Erythroblast (primary cell): ENCODE results near the gene G6PC1.
"Not testable (repeated sequence)": the region's sequence is repeated elsewhere in the genome, so short reads cannot be mapped to it uniquely, and the experiment has no call there.

ENCODE experiments used
- DNase-seq, 2 experiments: peaks; one replicate each; lab custom pipeline; 2025; lab: John Stamatoyannopoulos, UW
- GATA1 ChIP-seq: IDR thresholded peaks from 2 replicates; pipeline ENCODE4 v1.6.1; 2011; ENCODE audit warnings: low read depth, mild to moderate bottlenecking, control low read depth, low read length, moderate library complexity
- POLR2A ChIP-seq: IDR thresholded peaks from 2 replicates; pipeline ENCODE4 v1.6.1; 2011; ENCODE audit warnings: mild to moderate bottlenecking, low read length

G6PC1 gene

DNA sequence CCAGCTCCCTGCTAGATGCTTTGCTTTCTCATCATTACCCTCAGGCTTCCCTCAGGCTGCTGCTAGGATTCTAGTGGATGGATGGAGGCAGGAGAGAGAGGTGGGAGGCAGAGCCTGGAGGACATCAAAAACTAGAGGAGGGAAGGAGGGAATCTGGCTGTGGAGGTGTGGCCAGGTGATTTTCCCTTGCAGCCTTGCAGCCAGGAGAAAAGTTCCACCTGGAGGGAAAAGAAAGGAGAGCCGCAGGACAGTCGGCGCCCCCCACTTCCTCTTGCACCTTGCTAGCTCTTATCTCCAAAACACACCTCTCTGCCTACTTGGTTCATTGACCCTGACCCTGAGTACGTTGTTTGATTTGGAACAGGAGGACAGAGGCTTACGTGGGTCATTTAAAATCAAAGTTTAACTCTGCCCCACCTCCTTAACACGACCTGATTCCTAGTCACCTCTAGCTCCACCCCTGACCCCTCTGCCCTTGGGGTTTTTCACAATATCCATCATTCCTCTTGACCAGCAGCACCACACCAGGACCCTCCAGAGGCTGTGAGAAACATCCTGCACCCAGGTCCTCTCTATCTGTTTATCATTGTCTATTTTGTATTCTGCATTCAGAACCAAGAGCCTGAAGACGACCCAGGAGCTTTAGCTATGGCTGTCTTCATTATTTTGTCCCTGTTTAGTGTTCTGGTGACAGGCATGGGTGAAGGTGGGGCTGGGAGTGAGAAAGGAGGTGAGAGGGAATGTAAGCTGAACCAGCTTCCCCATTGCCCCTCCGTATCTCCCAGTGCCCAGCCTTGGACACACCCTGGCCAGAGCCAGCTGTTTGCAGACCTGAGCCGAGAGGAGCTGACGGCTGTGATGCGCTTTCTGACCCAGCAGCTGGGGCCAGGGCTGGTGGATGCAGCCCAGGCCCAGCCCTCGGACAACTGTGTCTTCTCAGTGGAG lies 33.7 kb upstream of the G6PC1 start:
- no peak for TF ChIP-seq GATA1
- TF ChIP-seq POLR2A = no peak
- no peak for DNase-seq

DNA sequence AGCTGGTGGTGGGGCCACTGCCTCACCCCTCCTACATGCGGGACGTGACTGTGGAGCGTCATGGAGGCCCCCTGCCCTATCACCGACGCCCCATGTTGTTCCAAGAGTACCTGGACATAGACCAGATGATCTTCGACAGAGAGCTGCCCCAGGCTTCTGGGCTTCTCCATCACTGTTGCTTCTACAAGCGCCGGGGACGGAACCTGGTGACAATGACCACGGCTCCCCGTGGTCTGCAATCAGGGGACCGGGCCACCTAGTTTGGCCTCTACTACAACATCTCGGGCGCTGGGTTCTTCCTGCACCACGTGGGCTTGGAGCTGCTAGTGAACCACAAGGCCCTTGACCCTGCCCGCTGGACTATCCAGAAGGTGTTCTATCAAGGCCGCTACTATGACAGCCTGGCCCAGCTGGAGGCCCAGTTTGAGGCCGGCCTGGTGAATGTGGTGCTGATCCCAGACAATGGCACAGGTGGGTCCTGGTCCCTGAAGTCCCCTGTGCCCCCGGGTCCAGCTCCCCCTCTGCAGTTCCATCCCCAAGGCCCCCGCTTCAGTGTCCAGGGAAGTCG lies 32.8 kb upstream of the G6PC1 start:
- not testable (repeated sequence) for DNase-seq

DNA sequence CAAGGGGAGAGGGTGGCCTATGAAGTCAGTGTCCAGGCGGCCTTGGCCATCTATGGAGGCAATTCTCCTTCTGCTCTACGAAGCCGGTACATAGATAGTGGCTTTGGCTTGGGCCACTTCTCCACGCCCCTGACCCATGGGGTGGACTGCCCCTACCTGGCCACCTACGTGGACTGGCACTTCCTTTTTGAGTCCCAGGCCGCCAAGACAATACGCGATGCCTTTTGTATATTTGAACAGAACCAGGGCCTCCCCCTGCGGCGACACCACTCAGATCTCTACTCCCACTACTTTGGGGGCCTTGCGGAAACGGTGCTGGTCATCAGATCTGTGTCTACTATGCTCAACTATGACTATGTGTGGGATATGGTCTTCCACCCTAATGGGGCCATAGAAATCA lies 32.3 kb upstream of the G6PC1 start:
- TF ChIP-seq GATA1 (no peak), POLR2A (no peak)
- DNase-seq = no peak

DNA sequence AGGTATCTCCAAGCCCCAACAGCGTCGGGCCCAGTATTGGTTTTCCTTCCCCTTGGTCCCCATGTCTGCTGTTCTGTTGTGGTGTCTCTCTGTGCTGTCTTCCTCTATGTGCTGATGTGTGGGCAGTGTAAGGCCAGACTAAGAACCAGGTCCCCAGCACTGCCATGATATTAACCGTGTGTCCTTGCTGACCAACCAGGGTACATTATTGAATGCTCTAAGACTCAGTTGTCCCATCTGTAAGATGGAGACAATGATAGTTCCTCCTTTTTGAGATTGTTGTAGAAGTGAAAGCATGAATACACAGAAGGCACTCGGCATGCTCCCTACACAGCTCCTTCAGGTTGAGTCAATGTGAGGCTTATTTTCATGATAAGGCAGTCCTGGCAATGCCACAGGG lies 29.0 kb upstream of the G6PC1 start:
- TF ChIP-seq GATA1 = no peak
- TF ChIP-seq POLR2A = no peak
- DNase-seq = no peak

DNA sequence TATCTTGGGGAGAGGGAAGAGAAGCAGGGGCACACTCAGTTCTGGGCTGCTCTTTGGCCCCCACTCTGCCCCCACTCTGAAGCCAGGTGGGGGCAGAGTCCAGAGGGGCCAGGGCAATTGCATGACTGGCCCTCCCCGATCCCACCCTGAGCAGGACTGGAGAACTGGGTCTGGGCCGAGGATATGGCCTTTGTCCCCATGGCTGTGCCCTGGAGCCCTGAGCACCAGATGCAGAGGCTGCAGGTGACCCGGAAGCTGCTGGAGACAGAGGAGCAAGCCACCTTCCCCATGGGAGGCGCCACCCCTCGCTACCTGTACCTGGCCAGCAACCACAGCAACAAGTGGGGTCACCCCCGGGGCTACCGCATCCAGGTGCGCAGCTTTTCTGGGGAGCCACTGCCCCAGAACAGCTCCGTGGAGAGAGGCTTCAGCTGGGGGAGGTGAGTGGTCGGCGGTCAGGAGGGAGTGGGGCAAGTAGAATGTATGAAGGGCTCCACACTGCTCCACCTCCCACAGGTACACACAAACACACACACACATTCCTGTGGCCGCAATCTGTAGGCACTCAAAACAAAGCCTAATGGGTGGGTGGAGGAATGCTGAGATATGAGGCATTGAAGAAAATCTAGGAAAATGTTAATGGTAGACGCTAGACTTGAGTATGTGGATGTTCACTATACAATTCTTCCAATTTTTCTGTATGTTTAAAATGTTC lies 28.2 kb upstream of the G6PC1 start:
- TF ChIP-seq GATA1 (no peak), POLR2A (no peak)
- no peak for DNase-seq

DNA sequence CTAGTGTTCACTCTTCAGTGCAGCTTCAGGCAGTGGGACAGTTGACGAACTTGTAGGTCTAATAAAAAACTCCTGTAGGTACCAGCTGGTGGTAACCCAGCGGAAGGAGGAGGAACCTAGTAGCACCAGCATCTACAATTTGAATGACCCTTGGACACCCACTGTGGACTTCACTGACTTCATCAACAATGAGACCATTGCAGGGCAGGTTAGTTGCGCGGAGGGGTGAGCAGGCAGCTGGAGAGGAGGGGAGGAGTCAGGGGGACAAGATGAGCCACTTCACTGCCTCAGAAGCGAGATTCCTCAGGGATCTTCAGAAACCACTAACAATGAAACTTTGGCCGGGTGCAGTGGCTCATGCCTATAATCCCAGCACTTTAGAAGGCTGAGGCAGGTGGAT lies 27.3 kb upstream of the G6PC1 start:
- TF ChIP-seq GATA1 (no peak), POLR2A (no peak)
- DNase-seq = no peak

DNA sequence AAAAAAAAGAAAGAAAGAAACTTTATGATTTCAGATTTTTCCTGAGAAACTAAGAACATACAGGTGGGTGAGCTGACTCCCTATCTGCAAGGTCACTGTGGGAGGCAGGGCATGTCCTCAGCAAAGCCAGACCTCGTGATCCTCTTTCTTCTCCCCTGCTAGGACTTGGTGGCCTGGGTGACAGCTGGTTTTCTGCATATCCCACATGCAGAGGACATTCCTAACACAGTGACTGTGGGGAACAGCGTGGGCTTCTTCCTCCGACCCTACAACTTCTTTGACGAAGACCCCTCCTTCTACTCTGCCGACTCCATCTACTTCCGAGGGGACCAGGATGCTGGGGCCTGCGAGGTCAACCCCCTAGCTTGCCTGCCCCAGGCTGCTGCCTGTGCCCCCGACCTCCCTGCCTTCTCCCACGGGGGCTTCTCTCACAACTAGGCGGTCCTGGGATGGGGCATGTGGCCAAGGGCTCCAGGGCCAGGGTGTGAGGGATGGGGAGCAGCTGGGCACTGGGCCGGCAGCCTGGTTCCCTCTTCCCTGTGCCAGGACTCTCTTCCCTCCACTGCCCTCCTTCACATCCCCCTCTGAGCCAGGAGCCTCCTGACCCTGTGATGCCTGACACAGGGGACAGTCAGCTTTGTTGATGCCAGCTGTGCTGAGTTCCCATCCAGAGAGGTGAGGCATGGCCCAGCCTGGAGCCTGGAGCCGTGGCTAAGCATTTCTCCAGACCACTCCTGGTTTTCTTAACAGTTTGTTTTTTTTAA lies 26.5 kb upstream of the G6PC1 start:
- not testable (repeated sequence) for DNase-seq

DNA sequence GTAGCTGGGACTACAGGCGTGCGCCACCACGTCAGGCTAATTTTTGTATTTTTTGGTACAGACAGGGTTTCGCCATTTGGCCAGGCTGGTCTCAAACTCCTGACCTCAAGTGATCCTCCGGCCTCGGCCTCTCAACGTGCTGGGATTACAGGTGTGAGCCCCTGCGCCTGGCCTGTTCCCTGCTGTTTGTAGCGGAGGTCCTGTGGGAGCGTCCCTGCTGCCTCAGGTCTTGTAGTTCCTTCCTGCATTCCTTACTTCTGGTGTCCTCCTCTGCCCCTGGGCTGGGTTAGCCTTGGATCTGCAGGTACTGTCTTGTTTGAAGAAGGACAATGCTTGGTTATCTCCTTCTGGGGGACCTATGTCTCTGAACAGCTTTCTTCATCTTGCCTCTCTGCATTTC lies 23.6 kb upstream of the G6PC1 start:
- no peak for DNase-seq
- TF ChIP-seq GATA1 = no peak
- no peak for TF ChIP-seq POLR2A

DNA sequence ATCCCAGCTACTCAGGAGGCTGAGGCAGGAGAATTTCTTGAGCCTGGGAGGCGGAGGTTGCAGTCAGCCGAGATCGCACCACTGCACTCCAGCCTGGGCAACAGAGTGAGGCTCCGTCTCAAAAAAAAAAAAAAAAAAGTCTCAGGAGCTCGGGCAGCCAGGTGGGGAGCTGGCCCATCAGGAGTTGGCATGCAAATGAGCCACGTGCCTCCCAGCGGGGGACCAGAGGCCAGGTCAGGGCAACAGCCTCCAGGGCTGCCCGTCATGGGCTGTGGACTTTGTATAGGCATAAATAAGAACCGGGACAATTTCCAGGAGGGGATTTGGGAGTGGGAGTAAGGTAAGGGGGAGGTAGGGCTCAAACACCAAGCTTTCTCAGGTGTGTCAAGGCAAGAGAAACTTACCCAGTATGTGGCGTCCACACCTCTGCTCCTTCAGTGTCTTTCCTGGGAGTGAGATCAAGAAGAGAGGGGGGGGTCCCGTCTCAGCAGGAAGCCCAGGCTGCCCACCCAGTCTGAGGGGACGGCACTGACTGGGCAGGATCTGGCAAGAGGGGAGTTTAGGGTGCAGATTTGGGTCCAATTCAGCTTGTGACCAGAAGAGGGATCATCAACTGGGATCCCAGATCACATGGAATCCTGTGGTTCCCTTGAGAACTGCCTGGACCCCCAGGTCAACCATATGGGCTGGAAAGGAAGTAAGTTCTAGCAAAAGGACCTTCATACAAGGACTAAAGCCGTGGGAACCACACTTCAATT lies 22.3 kb upstream of the G6PC1 start:
- TF ChIP-seq GATA1 (no peak), POLR2A (no peak)
- no peak for DNase-seq

DNA sequence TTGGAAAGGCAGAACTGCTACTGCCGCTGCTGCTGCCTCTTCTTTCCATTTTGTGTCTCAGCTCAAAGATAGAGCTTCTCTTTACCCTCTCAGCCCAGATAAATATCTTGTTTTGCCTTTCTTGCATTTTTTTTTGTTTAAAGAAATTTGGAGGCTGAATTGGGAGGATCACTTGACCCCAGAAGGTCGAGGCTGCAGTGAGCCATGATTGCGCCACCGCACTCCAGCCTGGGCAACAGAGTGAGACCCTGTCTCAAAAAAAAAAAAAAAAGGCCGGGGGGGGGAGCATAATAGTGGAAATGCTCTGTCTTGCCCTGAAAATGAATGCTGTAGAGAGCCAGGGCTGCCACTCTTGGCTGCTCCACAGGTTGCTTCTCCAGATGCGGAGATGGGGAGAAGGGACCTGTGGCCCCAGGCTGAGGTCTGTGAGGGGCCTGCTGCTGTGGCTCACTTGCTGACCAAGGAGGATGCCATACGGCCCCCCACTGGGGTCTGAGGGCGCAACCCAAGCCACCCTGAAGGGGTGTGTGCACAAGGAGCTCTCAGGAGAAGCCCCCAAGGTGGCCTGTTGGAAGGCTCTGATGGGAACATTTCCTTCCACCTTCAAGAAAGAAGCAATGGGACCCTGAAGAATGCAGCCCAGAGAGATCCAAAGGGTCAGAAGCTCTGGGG lies 21.5 kb upstream of the G6PC1 start:
- no peak for DNase-seq
- TF ChIP-seq GATA1 = no peak
- no peak for TF ChIP-seq POLR2A

DNA sequence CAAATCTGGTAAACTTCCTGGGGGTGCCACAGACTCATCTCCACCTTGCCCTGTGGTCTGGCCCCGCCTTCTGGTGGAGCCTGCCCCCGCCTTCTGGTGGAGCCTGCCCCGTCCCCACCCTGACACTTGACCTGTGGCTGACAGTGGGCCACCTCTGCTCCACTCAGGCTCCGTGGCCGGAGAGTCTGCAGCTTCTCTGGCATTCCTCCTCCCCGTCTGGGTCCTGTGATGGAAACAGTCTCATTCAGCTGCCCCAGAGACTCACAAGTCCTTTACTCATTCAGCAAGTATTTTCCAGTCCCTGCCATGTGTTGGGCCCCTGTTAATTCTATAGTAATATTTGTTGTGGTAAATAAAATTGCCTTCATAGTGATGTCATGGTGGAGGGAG lies 21.0 kb upstream of the G6PC1 start:
- no peak for TF ChIP-seq GATA1
- no peak for TF ChIP-seq POLR2A
- DNase-seq = no peak

DNA sequence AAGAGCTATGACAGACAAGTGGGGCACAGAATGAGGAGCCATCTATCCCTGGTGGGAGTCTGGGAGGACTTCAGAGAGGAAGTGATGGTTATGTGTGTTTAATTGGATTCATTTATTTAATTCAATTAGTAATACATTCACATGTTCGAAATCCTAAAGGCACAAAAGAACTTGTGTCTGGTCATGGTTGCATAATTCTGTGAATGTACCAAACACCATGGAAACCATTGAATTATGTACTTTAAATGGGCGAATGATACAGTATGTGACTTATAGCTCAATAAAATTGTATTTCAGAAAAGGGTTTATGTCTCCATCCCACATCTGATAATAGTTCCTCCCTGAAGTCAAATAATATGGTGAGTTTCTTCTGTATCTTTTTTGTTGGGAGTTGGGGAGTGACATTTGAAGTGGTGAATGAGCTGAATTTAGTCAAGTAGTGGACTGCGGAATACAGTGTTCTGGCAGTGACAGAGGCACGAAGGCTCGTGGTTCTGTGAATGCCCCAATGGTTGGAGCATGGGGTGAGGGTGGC lies 19.8 kb upstream of the G6PC1 start:
- TF ChIP-seq GATA1 (no peak), POLR2A (no peak)
- no peak for DNase-seq

DNA sequence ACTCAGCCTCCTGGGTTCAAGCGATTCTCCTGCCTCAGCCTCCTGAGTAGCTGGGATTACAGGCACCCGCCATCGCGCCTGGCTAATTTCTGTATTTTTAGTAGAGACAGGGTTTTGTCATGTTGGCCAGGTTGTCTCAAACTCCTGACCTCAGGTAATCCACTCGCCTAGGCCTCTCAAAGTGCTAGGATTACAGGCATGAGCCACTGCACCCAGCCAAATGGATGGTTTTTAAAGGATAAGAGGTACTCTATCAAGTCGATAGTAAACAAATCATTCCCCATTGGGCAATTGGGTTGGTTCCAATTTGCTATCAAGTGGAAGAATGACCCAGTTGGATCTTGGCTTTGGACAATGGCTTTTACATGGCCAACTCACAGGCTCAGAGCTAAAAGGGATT lies 18.9 kb upstream of the G6PC1 start:
- DNase-seq = not testable (repeated sequence)
